HepG2 (cell line): ENCODE results near the gene GALNTL6. TPM values are rescaled to one million over a fixed set of nuclear protein-coding genes. Genes with fewer than 3 reads are reported as not detected.
A peak's percentile ranks its signal among the peaks of the same experiment; 100 is the strongest.

ENCODE experiments used
- ATAC-seq: fragments of 200-7000 bp; cut with Tn5 transposase; 3 replicates; pipeline ENCODE4 v1.9.1; 2020; ENCODE audit warnings: mild to moderate bottlenecking, moderate library complexity
- BruUV-seq: library from RNA; stranded (reverse); fragments of 400-500 nt; replicated peaks from 2 replicates; lab custom pipeline; 2021; lab: Mats Ljungman, UMichigan
- CTCF ChIA-PET: fragments of 300-600 bp; formaldehyde crosslinking; extraction: SDS; loops from one replicate; lab custom pipeline; 2021; ENCODE audit warnings: low total read pairs, inconsistent platforms, low intra/inter-chr PET ratio; lab: Yijun Ruan, JAX
- POLR2A ChIA-PET: fragments of 350-600 bp; sonication (Branson Sonifier 250); formaldehyde crosslinking; loops from one replicate; lab custom pipeline; 2020; ENCODE audit warnings: antibody characterized with exemption, inconsistent platforms; lab: Yijun Ruan, JAX
- DNase-seq: peaks from one replicate; pipeline ENCODE4 v3.0.0-alpha.2; 2015; ENCODE audit warnings: low spot score
- FAIRE-seq: peaks from 3 replicates; lab custom pipeline; 2011; peaks lifted over from hg19 to GRCh38; lab: Jason Lieb, UNC
- H2AFZ ChIP-seq: one replicate; pipeline ENCODE4 v1.6.1; 2011; ENCODE audit warnings: low read length, inconsistent platforms
- H3K27ac ChIP-seq: fragments of 300-600 bp; 3 replicates; pipeline ENCODE4 v1.8.0; 2011; ENCODE audit warnings: mixed run types, mild to moderate bottlenecking, mixed read lengths, low read length, inconsistent platforms; ENCODE audit not compliant: insufficient read depth; ENCODE audit errors: extremely low read length
- H3K27me3 ChIP-seq, 2 experiments: fragments of 200-600 bp in 1 of 2; 2 replicates in 1 of 2; 3 replicates in 1 of 2; pipeline versions ENCODE4 v1.6.0 to v1.8.0; 2011; ENCODE audit warnings: low read length in 2 of 2, mild to moderate bottlenecking in 2 of 2, moderate library complexity in 2 of 2, inconsistent platforms in 1 of 2; ENCODE audit not compliant: insufficient read depth in 2 of 2, control insufficient read depth in 1 of 2
- H3K36me3 ChIP-seq, 2 experiments: fragments of 200-600 bp in 1 of 2; replicated peaks in 1 of 2; 2 replicates in 1 of 2; 3 replicates in 1 of 2; pipeline versions ENCODE4 v1.5.1 to v1.8.0; 2011; ENCODE audit warnings: low read length in 2 of 2, inconsistent platforms in 1 of 2; ENCODE audit not compliant: insufficient read depth in 2 of 2, control insufficient read depth in 1 of 2
- H3K4me1 ChIP-seq: 2 replicates; pipeline ENCODE4 v1.5.1; 2012; ENCODE audit warnings: low read length, inconsistent platforms; ENCODE audit not compliant: insufficient read depth
- H3K4me2 ChIP-seq: 2 replicates; pipeline ENCODE4 v1.6.0; 2011; ENCODE audit warnings: low read depth, low read length, inconsistent platforms
- H3K4me3 ChIP-seq, 3 experiments: fragments of 200-600 bp in 1 of 3; sonication (generic), shearing (Covaris generic) in 1 of 3; replicated peaks in 1 of 3; 2 replicates each; pipeline ENCODE4 v1.5.1; 2011 to 2016; ENCODE audit warnings: low read length in 3 of 3, inconsistent platforms in 2 of 3, low read depth in 2 of 3, mild to moderate bottlenecking in 2 of 3, control low read depth in 1 of 3, mixed read lengths in 1 of 3; ENCODE audit not compliant: insufficient read depth in 1 of 3
- H3K79me2 ChIP-seq: one replicate; pipeline ENCODE4 v1.6.1; 2011; ENCODE audit warnings: low read length, inconsistent platforms; ENCODE audit not compliant: insufficient read depth
- H3K9ac ChIP-seq: 2 replicates; pipeline ENCODE4 v1.6.0; 2011; ENCODE audit warnings: mild to moderate bottlenecking, low read depth, low read length, inconsistent platforms; ENCODE audit not compliant: insufficient read depth
- H3K9me3 ChIP-seq: 2 replicates; pipeline ENCODE4 v1.5.1; 2012; ENCODE audit warnings: mild to moderate bottlenecking, low read length
- H4K20me1 ChIP-seq: 2 replicates; pipeline ENCODE4 v1.6.0; 2011; ENCODE audit warnings: inconsistent platforms, mild to moderate bottlenecking, low read length, moderate library complexity; ENCODE audit not compliant: insufficient read depth
- CEBPB ChIP-seq: IDR thresholded peaks from 2 replicates; pipeline ENCODE4 v1.6.1; 2011; ENCODE audit warnings: low read depth, low read length, improper control_type of control experiment, borderline replicate concordance
- E2F5 ChIP-seq: sonication (generic); formaldehyde crosslinking; conservative IDR thresholded peaks from 2 replicates; pipeline ENCODE4 v1.4.0; 2020; ENCODE audit warnings: missing genetic modification reagents
- MAF1 ChIP-seq: sonication (generic); formaldehyde crosslinking; IDR thresholded peaks from 2 replicates; pipeline ENCODE4 v1.5.0; 2020; ENCODE audit warnings: missing genetic modification reagents, borderline replicate concordance
- NCOA1 ChIP-seq: sonication (generic); formaldehyde crosslinking; IDR thresholded peaks from 2 replicates; pipeline ENCODE4 v1.9.0; 2021; ENCODE audit warnings: missing genetic modification reagents
- POGZ ChIP-seq: sonication (generic); formaldehyde crosslinking; IDR thresholded peaks from 2 replicates; pipeline ENCODE4 v1.4.0; 2020; ENCODE audit warnings: mild to moderate bottlenecking, missing genetic modification reagents
- SSRP1 ChIP-seq: IDR thresholded peaks from 2 replicates; pipeline ENCODE4 v1.6.1; 2016; ENCODE audit warnings: control low read depth
- XBP1 ChIP-seq: sonication (generic); formaldehyde crosslinking; IDR thresholded peaks from 2 replicates; pipeline ENCODE4 v1.5.0; 2020; ENCODE audit warnings: missing genetic modification reagents
- ZNF441 ChIP-seq: sonication (generic); formaldehyde crosslinking; IDR thresholded peaks from 2 replicates; pipeline ENCODE4 v1.7.0; 2021; ENCODE audit warnings: missing genetic modification reagents, borderline replicate concordance
- WGBS: methylation state at CpG from one replicate; pipeline ENCODE4 v1.1.6; 2017; ENCODE audit warnings: low lambda C conversion rate; 5-methylcytosine and 5-hydroxymethylcytosine counted together
- in situ Hi-C: cut with HindIII; loops from 2 replicates; pipeline ENCODE4 v1.10.0; 2017; ENCODE audit warnings: low pct_unique_long_range_greater_than_20kb; ENCODE audit not compliant: extremely low pct_ligation_motif_present
- intact Hi-C: fragments of 100-400 bp; cut with micrococcal nuclease; formaldehyde crosslinking; loops from one replicate; pipeline ENCODE4 v1.10.0; 2022; ENCODE audit not compliant: unreplicated experiment
- polyA plus RNA-seq, 8 experiments: library from polyadenylated mRNA; depleted of rRNA in 3 of 8; stranded (reverse) in 7 of 8; unstranded in 1 of 8; fragments of >200 nt; fragmentation: Illumina TruSeq in 4 of 8; extraction: Trizol in 4 of 8; gene quantifications; 2 replicates each; pipeline versions ENCODE4 v1.2.1 to v1.2.3, GENCODE V29; 2011 to 2016; ENCODE audit warnings: low read depth in 4 of 8, missing spikeins in 1 of 8, mixed read lengths in 1 of 8; ENCODE audit not compliant: insufficient read depth in 1 of 8
- total RNA-seq, 5 experiments: library from RNA; depleted of rRNA; stranded (reverse); fragments of >200 nt; fragmentation: Illumina TruSeq; extraction: Trizol; gene quantifications; 2 replicates each; pipeline ENCODE4 v1.2.3, GENCODE V29; 2016; ENCODE audit warnings: low read depth in 1 of 5

Gene GALNTL6
- total and polyA plus RNA-seq, 2 of the 13 experiments (the other 11 are each of a cell fraction or from before 2014, with no cell fraction given): not detected

DNA sequence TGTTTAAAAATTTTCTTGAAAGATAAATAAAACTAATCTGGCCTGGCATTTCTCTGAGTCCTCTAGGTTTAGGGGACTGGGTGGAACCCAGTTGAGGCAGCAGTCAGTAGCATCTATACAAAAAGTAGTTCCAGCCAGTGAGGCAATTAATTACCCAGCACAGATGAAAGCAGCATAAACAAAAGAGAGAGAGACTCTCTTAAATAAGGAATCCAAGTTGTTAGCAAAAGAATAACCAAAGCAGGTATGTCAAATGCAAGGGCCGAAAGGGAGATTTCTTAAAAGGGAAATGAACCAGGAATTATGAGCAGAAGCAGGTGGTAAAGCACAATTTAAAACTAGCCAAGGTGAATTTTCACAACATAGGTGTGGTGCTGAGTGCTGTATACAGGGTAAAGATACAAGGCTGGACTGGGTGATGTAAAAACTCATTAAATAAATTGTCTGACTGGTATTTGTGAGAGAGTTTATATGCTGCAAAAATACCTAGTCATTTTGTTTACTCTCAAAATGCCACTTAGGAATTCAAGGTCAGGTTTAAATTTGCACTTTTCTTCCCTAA is 1260.8 kb downstream of the GALNTL6 start:
- Histone ChIP-seq H3K9ac (no peak overlapping the region), H3K4me2 (no peak overlapping the region), H3K4me1 (no peaks in the 10 kb centered on the region), H3K36me3 (no peaks in the 10 kb centered on the region), H3K79me2 (no peaks in the 10 kb centered on the region), H3K27ac (no peak overlapping the region), H3K27me3 (no peaks in the 10 kb centered on the region), H4K20me1 (no peaks in the 10 kb centered on the region), H3K9me3 (peaks cover 17% of the 10 kb centered on the region; the same call in 1 of the 2 replicates), H2AFZ (no peak overlapping the region), H3K4me3 (no peak overlapping the region)
- in situ Hi-C loops (no loop called here), intact Hi-C loops (no loop called here)
- ChIA-PET CTCF (no interaction called here), POLR2A (no interaction called here)
- FAIRE-seq (no peak), DNase-seq (no peak), ATAC-seq (no peak)
- BruUV-seq: no TSS peak
- WGBS: 3% methylated on average over 1 of the region's 1 CpG
- TF ChIP-seq E2F5 (CRISPR knock-in tag) (no peak), POGZ (CRISPR knock-in tag) (no peak), MAF1 (CRISPR knock-in tag) (no peak), NCOA1 (CRISPR knock-in tag) (no peak), SSRP1 (CRISPR knock-in tag) (no peak)

GRCh38 chr4:173074501-173074946 is 1261.3 kb downstream of the GALNTL6 start:
- in situ Hi-C loops: no loop called here
- WGBS: 14% methylated on average over 3 of the region's 3 CpGs
- Histone ChIP-seq H3K9me3 (peaks cover 12% of the 10 kb centered on the region; the same call in 1 of the 2 replicates), H3K36me3 (no peaks in the 10 kb centered on the region), H2AFZ (no peak overlapping the region), H3K79me2 (no peaks in the 10 kb centered on the region), H3K4me3 (no peak overlapping the region), H3K27ac (no peak overlapping the region), H3K9ac (no peak overlapping the region), H3K4me1 (no peaks in the 10 kb centered on the region), H3K4me2 (no peak overlapping the region), H4K20me1 (no peaks in the 10 kb centered on the region), H3K27me3 (no peaks in the 10 kb centered on the region)
- intact Hi-C loops: no loop called here
- DNase-seq: no peak
- ATAC-seq: no peak
- FAIRE-seq: no peak
- POLR2A ChIA-PET: no interaction called here
- TF ChIP-seq XBP1 (CRISPR knock-in tag): no peak
- TF ChIP-seq CEBPB: peak; percentile 50; the same call in 1 of the 2 replicates
- TF ChIP-seq ZNF441 (CRISPR knock-in tag): no peak
- CTCF ChIA-PET: no interaction called here
- BruUV-seq: no TSS peak
